A549 (cell line): ENCODE data around the gene C1orf21. TPM values are rescaled to one million over a fixed set of nuclear protein-coding genes. Genes with fewer than 3 reads are reported as not detected.

Experiments used
- ATAC-seq, 2 experiments: fragments of 200-7000 bp in 1 of 2; fragments of >200 bp in 1 of 2; cut with Nextera tagmentation in 1 of 2; cut with Tn5 transposase in 1 of 2; 3 replicates each; pipeline versions ENCODE4 v1.8.0 to v1.9.1; 2018 to 2020; ENCODE audit warnings: mild to moderate bottlenecking in 1 of 2, moderate library complexity in 1 of 2
- CTCF ChIA-PET: fragments of 300-600 bp; sonication (Branson Sonifier 250); formaldehyde crosslinking; extraction: SDS; loops from one replicate; lab custom pipeline; 2021; ENCODE audit warnings: antibody characterized with exemption, inconsistent platforms; lab: Yijun Ruan, JAX
- POLR2A ChIA-PET: fragments of 350-600 bp; formaldehyde crosslinking; extraction: SDS; loops from one replicate; lab custom pipeline; 2021; ENCODE audit warnings: antibody characterized with exemption, inconsistent platforms; lab: Yijun Ruan, JAX
- DNase-seq, 2 experiments: peaks; one replicate each; pipeline versions ENCODE4 v3.0.0 to v3.0.0-alpha.2; 2011 to 2016; ENCODE audit warnings: low read depth in 1 of 2, low spot score in 1 of 2
- FAIRE-seq: peaks from 2 replicates; lab custom pipeline; 2011; peaks lifted over from hg19 to GRCh38; lab: Jason Lieb, UNC
- H3K27ac ChIP-seq, 2 experiments: fragments of >200 bp; sonication (Bioruptor Twin); formaldehyde crosslinking; 3 replicates each; pipeline ENCODE4 v1.5.1; 2016 to 2017
- H3K4me1 ChIP-seq: fragments of >200 bp; sonication (Bioruptor Twin); formaldehyde crosslinking; 3 replicates; pipeline ENCODE4 v1.6.1; 2016
- H3K4me2 ChIP-seq: fragments of >200 bp; sonication (Bioruptor Twin); formaldehyde crosslinking; 3 replicates; pipeline ENCODE4 v1.6.1; 2016
- H3K4me3 ChIP-seq: fragments of >200 bp; sonication (Bioruptor Twin); formaldehyde crosslinking; 3 replicates; pipeline ENCODE4 v1.5.1; 2016
- H3K9me3 ChIP-seq: fragments of >200 bp; sonication (Bioruptor Twin); formaldehyde crosslinking; 3 replicates; pipeline ENCODE4 v1.6.1; 2016
- CBX2 ChIP-seq: fragments of 200-600 bp; sonication (generic); IDR thresholded peaks from 2 replicates; pipeline ENCODE4 v1.6.1; 2016; ENCODE audit warnings: low read depth, mild to moderate bottlenecking, borderline replicate concordance
- CEBPB ChIP-seq, 2 experiments: fragments of >200 bp in 1 of 2; sonication (Bioruptor Twin) in 1 of 2; formaldehyde crosslinking in 1 of 2; IDR thresholded peaks; 2 replicates each; pipeline ENCODE4 v1.6.1; 2012 to 2016
- CHD4 ChIP-seq: fragments of 200-600 bp; sonication (generic); IDR thresholded peaks from 2 replicates; pipeline ENCODE4 v1.6.1; 2016; ENCODE audit warnings: antibody characterized with exemption, mild to moderate bottlenecking, borderline replicate concordance
- EHF ChIP-seq: fragments of 250-450 bp; sonication (Bioruptor Pico); IDR thresholded peaks from 2 replicates; pipeline ENCODE4 v1.5.0; 2020; ENCODE audit warnings: mild to moderate bottlenecking
- FOSL2 ChIP-seq, 2 experiments: fragments of 450-650 bp in 1 of 2; fragments of >200 bp in 1 of 2; sonication (Bioruptor Twin) in 1 of 2; formaldehyde crosslinking; IDR thresholded peaks; 2 replicates each; pipeline versions ENCODE4 v1.5.0 to v1.6.1; 2016 to 2020; ENCODE audit warnings: mild to moderate bottlenecking in 1 of 2, moderate library complexity in 1 of 2
- HDAC2 ChIP-seq: fragments of 200-600 bp; sonication (generic); IDR thresholded peaks from 2 replicates; pipeline ENCODE4 v1.6.1; 2016
- HOXB5 ChIP-seq: fragments of 250-450 bp; sonication (Bioruptor Pico); IDR thresholded peaks from 2 replicates; pipeline ENCODE4 v1.5.0; 2020; ENCODE audit warnings: mild to moderate bottlenecking, moderate library complexity
- JUN ChIP-seq, 2 experiments: fragments of >200 bp; sonication (Bioruptor Twin); formaldehyde crosslinking; IDR thresholded peaks; 2 replicates in 1 of 2; 3 replicates in 1 of 2; pipeline ENCODE4 v1.6.1; 2016 to 2017
- KDM5A ChIP-seq: fragments of 200-600 bp; sonication (generic); IDR thresholded peaks from 2 replicates; pipeline ENCODE4 v1.6.1; 2016; ENCODE audit warnings: antibody characterized with exemption, mild to moderate bottlenecking
- MAFK ChIP-seq: fragments of 450-650 bp; IDR thresholded peaks from 2 replicates; pipeline ENCODE4 v1.6.1; 2014; ENCODE audit not compliant: partially characterized antibody
- NR3C1 ChIP-seq: fragments of >200 bp; sonication (Bioruptor Twin); formaldehyde crosslinking; IDR thresholded peaks from 3 replicates; pipeline ENCODE4 v1.6.1; 2017
- POLR2A ChIP-seq: IDR thresholded peaks from 2 replicates; pipeline ENCODE4 v1.6.1; 2012; ENCODE audit warnings: mild to moderate bottlenecking, low read length
- POLR2AphosphoS2 ChIP-seq: conservative IDR thresholded peaks from 2 replicates; pipeline ENCODE4 v1.6.1; 2012; ENCODE audit warnings: low read length, improper control_type of control experiment, inconsistent platforms
- RAD21 ChIP-seq, 2 experiments: fragments of >200 bp in 1 of 2; sonication (Bioruptor Twin) in 1 of 2; formaldehyde crosslinking in 1 of 2; IDR thresholded peaks in 1 of 2; conservative IDR thresholded peaks in 1 of 2; 2 replicates in 1 of 2; 3 replicates in 1 of 2; pipeline ENCODE4 v1.6.1; 2012 to 2018; ENCODE audit warnings: inconsistent platforms in 1 of 2
- RNF2 ChIP-seq: fragments of 200-600 bp; sonication (generic); IDR thresholded peaks from 2 replicates; pipeline ENCODE4 v1.6.1; 2016; ENCODE audit warnings: low read depth, mild to moderate bottlenecking, antibody characterized with exemption, moderate library complexity, borderline replicate concordance
- SMC3 ChIP-seq: fragments of >200 bp; sonication (Bioruptor Twin); formaldehyde crosslinking; IDR thresholded peaks from 3 replicates; pipeline ENCODE4 v1.6.1; 2018; ENCODE audit warnings: inconsistent platforms
- TP53 ChIP-seq: fragments of 250-450 bp; sonication (Bioruptor Pico); IDR thresholded peaks from 2 replicates; pipeline ENCODE4 v1.5.0; 2021; ENCODE audit warnings: mild to moderate bottlenecking, moderate library complexity
- ZSCAN20 ChIP-seq: fragments of 250-450 bp; sonication (Bioruptor Pico); IDR thresholded peaks from 2 replicates; pipeline ENCODE4 v1.8.0; 2022; ENCODE audit warnings: mild to moderate bottlenecking, moderate library complexity
- WGBS: methylation state at CpG from one replicate; pipeline ENCODE4 v1.1.6; 2017; ENCODE audit errors: missing lambda C conversion rate; 5-methylcytosine and 5-hydroxymethylcytosine counted together
- polyA plus RNA-seq, 4 experiments: library from polyadenylated mRNA; depleted of rRNA in 3 of 4; stranded (reverse); fragments of >200 nt; fragmentation: RNase III in 1 of 4; extraction: RNeasy Plus Mini Kit Qiagen cat#74134 plus additional on column Dnase treatment in 1 of 4; gene quantifications; 2 replicates in 3 of 4; 3 replicates in 1 of 4; pipeline ENCODE4 v1.2.3, GENCODE V29; 2011 to 2017
- TF ChIP-seq, protein P1 (sequence below): fragments of 200-600 bp; sonication (generic); IDR thresholded peaks from 2 replicates; pipeline ENCODE4 v1.6.1; 2016; ENCODE audit warnings: antibody characterized with exemption, mild to moderate bottlenecking, moderate library complexity
- TF ChIP-seq, protein P2 (sequence below): fragments of 450-650 bp; IDR thresholded peaks from 2 replicates; pipeline ENCODE4 v1.6.1; 2014; ENCODE audit warnings: antibody characterized with exemption
- TF ChIP-seq, protein P3 (sequence below): IDR thresholded peaks from 2 replicates; pipeline ENCODE4 v1.6.1; 2012
- TF ChIP-seq, protein P4 (sequence below): IDR thresholded peaks from 2 replicates; pipeline ENCODE4 v1.6.1; 2012; ENCODE audit warnings: low read depth, borderline replicate concordance

C1orf21 gene
- polyA plus RNA-seq, 2 of the 4 experiments (the other 2 are of a cell fraction): 11.4 to 11.6 TPM

DNA sequence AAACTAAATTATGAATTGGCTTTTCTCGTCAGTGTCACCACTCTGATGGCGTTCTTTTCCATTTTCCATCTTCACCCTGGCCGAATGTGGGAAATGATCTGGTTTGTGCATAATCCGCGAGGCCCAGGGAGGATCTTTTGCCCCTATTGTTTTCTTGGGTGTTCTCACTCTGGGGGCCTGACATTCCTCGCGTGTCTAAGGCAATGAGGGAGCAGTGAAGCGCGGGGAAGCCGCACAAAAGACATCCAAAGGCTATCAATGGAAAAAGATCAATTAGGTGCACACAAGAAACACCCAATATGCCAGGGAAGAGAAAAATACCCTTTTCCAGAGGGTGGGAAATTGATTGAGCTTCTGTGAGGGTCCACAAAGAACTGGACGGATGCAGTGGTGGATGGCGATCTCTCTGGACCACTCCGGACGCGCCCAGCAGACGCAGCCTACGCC is 941 bp upstream of the C1orf21 start (continued):
- TF ChIP-seq, protein P1, sequence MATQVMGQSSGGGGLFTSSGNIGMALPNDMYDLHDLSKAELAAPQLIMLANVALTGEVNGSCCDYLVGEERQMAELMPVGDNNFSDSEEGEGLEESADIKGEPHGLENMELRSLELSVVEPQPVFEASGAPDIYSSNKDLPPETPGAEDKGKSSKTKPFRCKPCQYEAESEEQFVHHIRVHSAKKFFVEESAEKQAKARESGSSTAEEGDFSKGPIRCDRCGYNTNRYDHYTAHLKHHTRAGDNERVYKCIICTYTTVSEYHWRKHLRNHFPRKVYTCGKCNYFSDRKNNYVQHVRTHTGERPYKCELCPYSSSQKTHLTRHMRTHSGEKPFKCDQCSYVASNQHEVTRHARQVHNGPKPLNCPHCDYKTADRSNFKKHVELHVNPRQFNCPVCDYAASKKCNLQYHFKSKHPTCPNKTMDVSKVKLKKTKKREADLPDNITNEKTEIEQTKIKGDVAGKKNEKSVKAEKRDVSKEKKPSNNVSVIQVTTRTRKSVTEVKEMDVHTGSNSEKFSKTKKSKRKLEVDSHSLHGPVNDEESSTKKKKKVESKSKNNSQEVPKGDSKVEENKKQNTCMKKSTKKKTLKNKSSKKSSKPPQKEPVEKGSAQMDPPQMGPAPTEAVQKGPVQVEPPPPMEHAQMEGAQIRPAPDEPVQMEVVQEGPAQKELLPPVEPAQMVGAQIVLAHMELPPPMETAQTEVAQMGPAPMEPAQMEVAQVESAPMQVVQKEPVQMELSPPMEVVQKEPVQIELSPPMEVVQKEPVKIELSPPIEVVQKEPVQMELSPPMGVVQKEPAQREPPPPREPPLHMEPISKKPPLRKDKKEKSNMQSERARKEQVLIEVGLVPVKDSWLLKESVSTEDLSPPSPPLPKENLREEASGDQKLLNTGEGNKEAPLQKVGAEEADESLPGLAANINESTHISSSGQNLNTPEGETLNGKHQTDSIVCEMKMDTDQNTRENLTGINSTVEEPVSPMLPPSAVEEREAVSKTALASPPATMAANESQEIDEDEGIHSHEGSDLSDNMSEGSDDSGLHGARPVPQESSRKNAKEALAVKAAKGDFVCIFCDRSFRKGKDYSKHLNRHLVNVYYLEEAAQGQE: no peak
- no peak for TF ChIP-seq RNF2
- no peak for TF ChIP-seq ZSCAN20 (CRISPR knock-in tag)
- TF ChIP-seq CHD4: no peak
- TF ChIP-seq, protein P2, sequence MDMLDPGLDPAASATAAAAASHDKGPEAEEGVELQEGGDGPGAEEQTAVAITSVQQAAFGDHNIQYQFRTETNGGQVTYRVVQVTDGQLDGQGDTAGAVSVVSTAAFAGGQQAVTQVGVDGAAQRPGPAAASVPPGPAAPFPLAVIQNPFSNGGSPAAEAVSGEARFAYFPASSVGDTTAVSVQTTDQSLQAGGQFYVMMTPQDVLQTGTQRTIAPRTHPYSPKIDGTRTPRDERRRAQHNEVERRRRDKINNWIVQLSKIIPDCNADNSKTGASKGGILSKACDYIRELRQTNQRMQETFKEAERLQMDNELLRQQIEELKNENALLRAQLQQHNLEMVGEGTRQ: no peak
- TF ChIP-seq HOXB5: no peak
- no peak for TF ChIP-seq NR3C1

DNA sequence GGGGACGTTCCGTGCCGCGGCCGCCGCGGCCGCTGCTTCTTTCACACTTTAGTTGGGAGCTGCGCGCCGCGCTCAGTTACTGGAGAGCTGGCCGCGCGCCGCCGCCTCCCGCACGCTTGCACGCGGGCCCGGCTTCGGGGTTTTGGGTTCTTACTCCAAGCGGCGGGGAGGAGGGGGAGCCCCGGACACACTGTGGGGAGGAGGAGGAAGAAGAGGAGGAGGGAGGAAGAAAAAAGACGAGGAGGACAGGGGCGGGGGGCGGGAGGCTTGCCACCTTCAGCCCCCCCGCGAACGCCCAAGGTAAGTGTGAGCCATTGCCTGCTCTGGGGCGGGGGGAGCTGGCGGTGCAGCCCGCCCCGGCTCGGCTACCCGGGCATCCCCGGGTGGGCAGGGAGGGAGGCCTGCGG is 243 bp downstream of the C1orf21 start:
- ChIA-PET POLR2A (interaction anchor here (0.7 to 1.3 kb wide), 5 partner anchors 24 to 304 kb away, joined by 3 to 6 read pairs (median 4); no protein-coding TSS in a partner anchor), CTCF (interaction anchor here (0.6 to 1.3 kb wide), 6 partner anchors 9 to 278 kb away, joined by 3 to 4 read pairs (median 3); no protein-coding TSS in a partner anchor)
- Histone ChIP-seq H3K4me1 (peaks cover 18% of the 10 kb centered on the region), H3K9me3 (no peaks in the 10 kb centered on the region), H3K4me2 (peak overlapping the region; percentile 91), H3K27ac (peak overlapping the region; percentile 76 to 88), H3K4me3 (peak overlapping the region; percentile 79)
- no peak for ATAC-seq
- WGBS: 1% methylated on average over 19 of the region's 40 CpGs
- no peak for FAIRE-seq
- DNase-seq: no peak
- no peak for TF ChIP-seq TP53
- TF ChIP-seq CEBPB (IDR thresholded peaks at IDR 0.05): no peak
- no peak for TF ChIP-seq EHF (CRISPR knock-in tag)
- no peak for TF ChIP-seq MAFK
- TF ChIP-seq CBX2: no peak
- no peak for TF ChIP-seq POLR2A
- TF ChIP-seq RNF2: peak; percentile 94
- TF ChIP-seq SMC3: no peak
- no peak for TF ChIP-seq RAD21 (conservative IDR thresholded peaks at IDR 0.05 in 1 of 2, IDR thresholded peaks at IDR 0.05 in 1 of 2)
- TF ChIP-seq, protein P3, sequence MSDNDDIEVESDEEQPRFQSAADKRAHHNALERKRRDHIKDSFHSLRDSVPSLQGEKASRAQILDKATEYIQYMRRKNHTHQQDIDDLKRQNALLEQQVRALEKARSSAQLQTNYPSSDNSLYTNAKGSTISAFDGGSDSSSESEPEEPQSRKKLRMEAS: peak; percentile 27; the same call in 1 of the 2 replicates
- TF ChIP-seq FOSL2 (IDR thresholded peaks at IDR 0.05): no peak
- TF ChIP-seq FOSL2 (CRISPR knock-in tag; IDR thresholded peaks at IDR 0.05): no peak
- no peak for TF ChIP-seq POLR2AphosphoS2
- TF ChIP-seq KDM5A: no peak
- no peak for TF ChIP-seq HDAC2
- TF ChIP-seq, protein P4, sequence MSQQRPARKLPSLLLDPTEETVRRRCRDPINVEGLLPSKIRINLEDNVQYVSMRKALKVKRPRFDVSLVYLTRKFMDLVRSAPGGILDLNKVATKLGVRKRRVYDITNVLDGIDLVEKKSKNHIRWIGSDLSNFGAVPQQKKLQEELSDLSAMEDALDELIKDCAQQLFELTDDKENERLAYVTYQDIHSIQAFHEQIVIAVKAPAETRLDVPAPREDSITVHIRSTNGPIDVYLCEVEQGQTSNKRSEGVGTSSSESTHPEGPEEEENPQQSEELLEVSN: 0 out of 2 replicates have a peak, but pooled peaks have one; percentile 32
- no peak for TF ChIP-seq JUN (IDR thresholded peaks at IDR 0.05)
